Left lung (tissue), 10 donors: ENCODE measurements around the gene TNFRSF14. TPM values are rescaled to one million over a fixed set of nuclear protein-coding genes. Genes with fewer than 3 reads are reported as not detected.
"Not testable (repeated sequence)": the region's sequence is repeated elsewhere in the genome, so short reads cannot be mapped to it uniquely, and the experiment has no call there.

Experiments
- ATAC-seq: fragments of 200-7000 bp; cut with Tn5 transposase; one replicate; pipeline ENCODE4 v1.9.1; 2020; ENCODE audit warnings: moderate library complexity
- DNase-seq, 4 donors: peaks; one replicate each; pipeline ENCODE4 v3.0.0-alpha.2; 2013 to 2020
- H3K27ac ChIP-seq, 2 donors: fragments of 200-600 bp; sonication (generic) in 1 of 2; one replicate each; pipeline versions ENCODE4 v1.5.0 to v1.8.0; 2020 to 2021
- H3K27me3 ChIP-seq, 2 donors: fragments of 200-600 bp; sonication (generic) in 1 of 2; one replicate each; pipeline versions ENCODE4 v1.5.0 to v1.8.0; 2020 to 2021
- H3K36me3 ChIP-seq, 2 donors: fragments of 200-600 bp; sonication (generic) in 1 of 2; one replicate each; pipeline versions ENCODE4 v1.5.0 to v1.8.0; 2020 to 2021
- H3K4me1 ChIP-seq, 2 donors: fragments of 200-600 bp; one replicate each; pipeline ENCODE4 v1.8.0; 2021
- H3K4me3 ChIP-seq, 2 donors: fragments of 200-600 bp; sonication (generic) in 1 of 2; one replicate each; pipeline versions ENCODE4 v1.5.0 to v1.8.0; 2020 to 2021; ENCODE audit warnings: mild to moderate bottlenecking in 1 of 2
- H3K9me3 ChIP-seq, 2 donors: fragments of 200-600 bp; sonication (generic) in 1 of 2; one replicate each; pipeline versions ENCODE4 v1.5.0 to v1.8.0; 2020 to 2021
- intact Hi-C, 2 donors: fragments of 100-400 bp; cut with DNase I; formaldehyde crosslinking; loops; one replicate each; pipeline versions ENCODE4 v1.11.2 to v1.14.2; 2022
- polyA plus RNA-seq, 6 donors: library from polyadenylated mRNA; unstranded; fragments of 120-200 nt; gene quantifications; one replicate each; pipeline ENCODE4 v1.2.1, GENCODE V29; 2013; ENCODE audit not compliant: insufficient read length in 6 of 6
- total RNA-seq, 2 donors: library from RNA; stranded (reverse); fragmentation: NEBNext Ultra II Directional; extraction: Animal tissue kit (Norgen Biotek cat#: 25700); gene quantifications; one replicate each; pipeline ENCODE4 v1.2.1, GENCODE V29; 2021
- TF ChIP-seq, protein P1 (sequence below), 2 donors: fragments of 200-600 bp; sonication (generic) in 1 of 2; IDR thresholded peaks; one replicate each; pipeline versions ENCODE4 v1.5.0 to v1.8.0; 2021; ENCODE audit warnings: antibody characterized with exemption in 2 of 2
- donor health status: DM: no; HTN: yes; CAD: no.
- donor health status: DM: no; HTN: no; CAD: no.

The TNFRSF14 gene
- total and polyA plus RNA-seq, 8 donors = 24.2 to 109 (median 30.3) TPM

DNA sequence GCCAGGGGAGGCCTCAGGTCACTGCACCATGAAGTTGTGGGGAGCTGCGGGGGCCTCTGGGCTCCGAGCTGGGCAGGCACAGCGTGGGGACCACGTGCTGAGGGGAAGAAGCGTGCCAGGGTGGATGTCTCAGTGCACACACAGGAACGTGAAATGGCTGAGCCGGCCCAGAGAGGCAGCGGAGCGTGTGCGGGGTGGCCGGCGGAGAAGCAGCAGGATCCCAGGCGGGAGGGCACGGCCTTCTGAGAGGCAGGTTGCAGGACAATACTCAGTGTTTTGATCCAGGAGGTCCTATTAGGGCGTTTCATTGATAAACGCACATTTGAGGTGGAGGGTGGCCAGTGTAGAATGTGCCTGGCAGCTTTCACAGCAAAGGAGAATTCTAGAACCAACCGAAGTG lies 12.9 kb downstream of the TNFRSF14 start:
- Histone ChIP-seq H3K9me3 (peaks cover 0 to 6% of the 10 kb centered on the region in 2 donors), H3K27me3 (no peaks in the 10 kb centered on the region), H3K36me3 (peaks cover 0 to under 1% of the 10 kb centered on the region in 2 donors), H3K4me3 (no peak overlapping the region), H3K27ac (no peak overlapping the region), H3K4me1 (no peaks in the 10 kb centered on the region)
- DNase-seq (no peak), ATAC-seq (no peak)
- TF ChIP-seq, protein P1, sequence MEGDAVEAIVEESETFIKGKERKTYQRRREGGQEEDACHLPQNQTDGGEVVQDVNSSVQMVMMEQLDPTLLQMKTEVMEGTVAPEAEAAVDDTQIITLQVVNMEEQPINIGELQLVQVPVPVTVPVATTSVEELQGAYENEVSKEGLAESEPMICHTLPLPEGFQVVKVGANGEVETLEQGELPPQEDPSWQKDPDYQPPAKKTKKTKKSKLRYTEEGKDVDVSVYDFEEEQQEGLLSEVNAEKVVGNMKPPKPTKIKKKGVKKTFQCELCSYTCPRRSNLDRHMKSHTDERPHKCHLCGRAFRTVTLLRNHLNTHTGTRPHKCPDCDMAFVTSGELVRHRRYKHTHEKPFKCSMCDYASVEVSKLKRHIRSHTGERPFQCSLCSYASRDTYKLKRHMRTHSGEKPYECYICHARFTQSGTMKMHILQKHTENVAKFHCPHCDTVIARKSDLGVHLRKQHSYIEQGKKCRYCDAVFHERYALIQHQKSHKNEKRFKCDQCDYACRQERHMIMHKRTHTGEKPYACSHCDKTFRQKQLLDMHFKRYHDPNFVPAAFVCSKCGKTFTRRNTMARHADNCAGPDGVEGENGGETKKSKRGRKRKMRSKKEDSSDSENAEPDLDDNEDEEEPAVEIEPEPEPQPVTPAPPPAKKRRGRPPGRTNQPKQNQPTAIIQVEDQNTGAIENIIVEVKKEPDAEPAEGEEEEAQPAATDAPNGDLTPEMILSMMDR (IDR thresholded peaks at IDR 0.05) = no peak
- intact Hi-C loops = no loop called here

DNA sequence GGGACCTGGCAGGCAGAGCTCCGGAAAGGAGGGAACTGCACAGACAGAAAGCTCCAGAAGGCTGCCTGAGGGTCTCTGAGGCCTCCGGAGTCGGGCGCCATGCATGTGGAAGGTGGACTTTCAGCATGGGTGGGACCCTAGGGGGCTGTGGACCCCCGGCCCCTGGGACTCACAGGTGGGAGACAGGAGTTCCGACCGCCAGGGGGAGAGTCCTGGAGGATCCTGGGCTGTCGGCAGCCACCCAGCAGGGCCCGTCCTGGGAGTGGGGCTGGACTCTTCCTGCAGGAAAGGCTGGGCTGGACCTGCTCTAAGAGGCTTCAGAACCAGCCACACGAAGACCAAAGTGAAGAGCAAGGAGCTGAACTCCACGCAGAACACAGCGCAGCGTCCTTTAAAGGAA lies 13.5 kb downstream of the TNFRSF14 start:
- intact Hi-C loops, H3K36me3 ChIP-seq, H3K27ac ChIP-seq: not testable (repeated sequence)

DNA sequence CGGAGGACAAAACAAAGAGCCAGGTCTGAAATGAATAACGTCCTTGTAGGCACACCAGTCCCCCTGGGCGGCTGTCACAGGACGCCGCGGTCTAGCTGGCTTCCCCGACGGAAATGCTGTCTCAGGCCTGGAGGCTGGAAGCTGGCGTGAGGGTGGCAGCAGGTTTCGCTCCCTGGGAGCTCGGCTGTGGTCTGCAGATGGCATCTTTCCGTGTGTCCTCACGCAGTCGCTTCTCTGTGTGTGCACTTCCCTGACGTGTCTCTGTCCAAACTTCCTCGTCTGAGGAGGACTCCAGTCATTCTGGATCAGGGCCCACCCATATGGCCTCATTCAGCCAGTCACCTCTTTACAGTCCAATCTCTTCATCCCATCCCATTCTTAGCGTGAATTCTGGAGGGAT lies 14.2 kb downstream of the TNFRSF14 start:
- no peak overlapping the region for H3K27ac ChIP-seq
- H3K9me3 ChIP-seq = peaks cover 0 to 6% of the 10 kb centered on the region in 2 donors
- H3K27me3 ChIP-seq = no peaks in the 10 kb centered on the region
- intact Hi-C loops = no loop called here
- H3K4me3 ChIP-seq = no peak overlapping the region
- no peaks in the 10 kb centered on the region for H3K4me1 ChIP-seq
- DNase-seq (no peak), ATAC-seq (no peak)
- no peaks in the 10 kb centered on the region for H3K36me3 ChIP-seq
- TF ChIP-seq, protein P1 (IDR thresholded peaks at IDR 0.05) = no peak

More for the DNA sequence above, 13.5 kb downstream of the TNFRSF14 start:
- not testable (repeated sequence) for DNase-seq, H3K27me3 ChIP-seq, H3K4me3 ChIP-seq, H3K4me1 ChIP-seq, H3K9me3 ChIP-seq, ATAC-seq

DNA sequence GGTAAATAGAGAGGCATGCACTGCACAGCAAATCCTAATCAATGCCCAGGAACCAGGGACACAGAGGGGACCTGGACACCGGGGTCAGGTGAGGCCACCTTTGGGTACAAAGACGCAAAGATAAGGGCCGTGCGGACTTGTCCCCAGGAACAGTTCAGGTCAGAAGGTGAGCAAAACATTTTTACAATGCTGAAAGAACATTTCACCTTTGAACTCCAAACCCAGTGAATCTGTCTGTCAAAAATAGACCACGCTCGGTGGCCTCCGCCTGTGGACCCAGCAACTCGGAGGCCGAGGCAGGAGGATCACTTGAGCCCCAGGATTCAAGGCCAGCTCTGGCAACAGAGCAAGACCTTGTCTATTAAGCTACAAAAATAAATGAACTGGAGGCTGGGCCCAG lies 15.2 kb downstream of the TNFRSF14 start:
- peaks cover 0 to 6% of the 10 kb centered on the region in 2 donors for H3K9me3 ChIP-seq
- peaks cover 3 to 9% of the 10 kb centered on the region in 2 donors for H3K4me1 ChIP-seq
- no peak overlapping the region for H3K4me3 ChIP-seq
- no peaks in the 10 kb centered on the region for H3K36me3 ChIP-seq
- ATAC-seq = no peak
- intact Hi-C loops = no loop called here
- TF ChIP-seq, protein P1 (IDR thresholded peaks at IDR 0.05) = no peak
- H3K27ac ChIP-seq = no peak overlapping the region
- no peak for DNase-seq
- H3K27me3 ChIP-seq = no peaks in the 10 kb centered on the region

DNA sequence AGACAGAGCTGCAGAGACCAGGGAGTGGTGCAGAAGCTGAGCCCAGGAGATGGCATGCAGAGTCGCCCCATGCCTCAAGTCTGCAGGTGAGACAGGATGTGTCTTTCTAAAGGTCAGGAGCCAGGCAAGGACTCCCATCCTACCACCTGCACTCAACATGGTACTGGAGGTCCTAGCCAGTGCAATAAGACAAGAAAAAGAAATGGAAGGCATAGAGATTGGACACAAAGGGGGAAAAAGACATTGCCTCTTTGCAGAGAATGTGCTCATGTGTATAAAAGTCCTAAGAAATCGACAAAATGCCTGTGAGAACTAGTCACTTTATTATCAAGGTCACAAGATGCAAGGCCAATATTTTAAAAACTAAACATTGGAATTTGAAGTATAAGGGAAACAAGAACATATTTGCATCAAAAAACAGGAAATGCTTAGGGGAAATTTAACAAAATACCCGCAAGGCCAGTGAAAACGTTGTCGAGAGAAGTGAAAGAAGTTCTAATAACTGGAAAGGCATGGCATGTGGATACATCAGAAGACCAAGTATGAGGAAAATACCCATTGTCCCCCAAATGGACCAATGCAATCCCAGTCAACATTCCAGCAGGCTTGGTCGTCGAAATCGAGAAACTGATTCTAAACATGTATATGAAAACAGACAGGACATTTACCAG lies 17.2 kb downstream of the TNFRSF14 start:
- ATAC-seq (no peak), DNase-seq (no peak)
- TF ChIP-seq, protein P1 (IDR thresholded peaks at IDR 0.05) = no peak
- H3K4me3 ChIP-seq = no peak overlapping the region
- peaks cover 10 to 28% of the 10 kb centered on the region in 2 donors for H3K4me1 ChIP-seq
- H3K27me3 ChIP-seq = no peaks in the 10 kb centered on the region
- no peaks in the 10 kb centered on the region for H3K36me3 ChIP-seq
- intact Hi-C loops = no loop called here
- H3K27ac ChIP-seq = no peak overlapping the region
- peaks cover 0 to 6% of the 10 kb centered on the region in 2 donors for H3K9me3 ChIP-seq

DNA sequence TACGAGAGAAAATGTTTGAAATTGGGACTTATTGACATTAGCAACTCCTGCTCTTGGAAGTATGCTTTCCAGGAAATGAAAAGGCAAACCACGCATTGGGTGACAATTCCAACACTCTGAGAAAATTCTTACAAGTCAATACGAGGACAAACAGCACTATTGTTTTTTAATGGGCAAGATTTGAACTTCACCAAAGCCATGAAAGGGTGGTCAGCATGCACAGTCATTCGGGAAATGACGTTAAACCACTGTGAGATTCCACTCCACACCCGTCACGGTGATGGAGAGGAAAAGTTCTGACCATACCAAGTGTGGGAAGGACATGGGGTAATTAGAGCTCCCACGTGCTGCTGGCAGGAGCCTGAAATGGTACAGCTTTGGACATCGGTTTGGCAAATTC lies 18.2 kb downstream of the TNFRSF14 start:
- Histone ChIP-seq H3K4me3 (no peak overlapping the region), H3K27ac (no peak overlapping the region), H3K9me3 (peaks cover 0 to 6% of the 10 kb centered on the region in 2 donors), H3K27me3 (no peaks in the 10 kb centered on the region), H3K4me1 (peaks cover 10 to 36% of the 10 kb centered on the region in 2 donors), H3K36me3 (no peaks in the 10 kb centered on the region)
- intact Hi-C loops = no loop called here
- no peak for ATAC-seq
- TF ChIP-seq, protein P1 (IDR thresholded peaks at IDR 0.05) = no peak
- no peak for DNase-seq
